Retina (tissue), 1 donor: ENCODE results near the gene ATP9B.
"Not testable (repeated sequence)": the region's sequence is repeated elsewhere in the genome, so short reads cannot be mapped to it uniquely, and the experiment has no call there.

ENCODE experiments used
- DNase-seq: peaks from one replicate; pipeline ENCODE4 v3.0.0-alpha.2; 2016

ATP9B gene

GRCh38 chr18:79246309-79247108 lies 177.3 kb downstream of the ATP9B start:
- peak; percentile 93 for DNase-seq

GRCh38 chr18:79248495-79249060 lies 179.4 kb downstream of the ATP9B start:
- peak; percentile 32 for DNase-seq

GRCh38 chr18:79250301-79250981 lies 181.2 kb downstream of the ATP9B start:
- peak; percentile 48 for DNase-seq

GRCh38 chr18:79251021-79251420 lies 181.8 kb downstream of the ATP9B start:
- peak; percentile 24 for DNase-seq

GRCh38 chr18:79252904-79253633 lies 183.9 kb downstream of the ATP9B start:
- no peak for DNase-seq

GRCh38 chr18:79257480-79257879 lies 188.3 kb downstream of the ATP9B start:
- peak; percentile 63 for DNase-seq

- DNase-seq: peak; percentile 27
Observed at GRCh38 chr18:79258447-79258846, 189.3 kb downstream of the ATP9B start.

GRCh38 chr18:79259218-79259617 lies 190.0 kb downstream of the ATP9B start:
- no peak for DNase-seq

- no peak for DNase-seq
Observed at GRCh38 chr18:79260023-79260422, 190.8 kb downstream of the ATP9B start.

GRCh38 chr18:79260510-79260909 lies 191.3 kb downstream of the ATP9B start:
- no peak for DNase-seq

GRCh38 chr18:79265068-79265467 lies 195.9 kb downstream of the ATP9B start:
- DNase-seq: not testable (repeated sequence)

GRCh38 chr18:79271812-79272211 lies 202.6 kb downstream of the ATP9B start:
- DNase-seq: not testable (repeated sequence)

GRCh38 chr18:79272916-79273315 lies 203.7 kb downstream of the ATP9B start:
- no peak for DNase-seq

- no peak for DNase-seq
Observed at GRCh38 chr18:79274823-79275222, 205.6 kb downstream of the ATP9B start.

GRCh38 chr18:79275461-79275860 lies 206.3 kb downstream of the ATP9B start:
- no peak for DNase-seq

GRCh38 chr18:79275992-79276391 lies 206.8 kb downstream of the ATP9B start:
- peak; percentile 25 for DNase-seq

GRCh38 chr18:79278896-79279295 lies 209.7 kb downstream of the ATP9B start:
- no peak for DNase-seq

GRCh38 chr18:79283131-79283810 lies 214.1 kb downstream of the ATP9B start:
- peak; percentile 57 for DNase-seq

GRCh38 chr18:79283929-79284328 lies 214.7 kb downstream of the ATP9B start:
- peak; percentile 18 for DNase-seq

- not testable (repeated sequence) for DNase-seq
Observed at GRCh38 chr18:79285191-79285590, 216.0 kb downstream of the ATP9B start.

GRCh38 chr18:79290409-79290808 lies 221.2 kb downstream of the ATP9B start:
- not testable (repeated sequence) for DNase-seq

- no peak for DNase-seq
Observed at GRCh38 chr18:79290876-79291275, 221.7 kb downstream of the ATP9B start.

GRCh38 chr18:79294235-79294634 lies 225.0 kb downstream of the ATP9B start:
- no peak for DNase-seq
